HG03565 (cell line): ENCODE results near the gene SRRM2.

Experiments
- ATAC-seq: cut with Tn5 transposase; IDR thresholded peaks from one replicate; pipeline ENCODE4 v1.9.1; 2021; ENCODE audit warnings: mild to moderate bottlenecking, moderate library complexity; ENCODE audit not compliant: unreplicated experiment

Gene SRRM2

DNA sequence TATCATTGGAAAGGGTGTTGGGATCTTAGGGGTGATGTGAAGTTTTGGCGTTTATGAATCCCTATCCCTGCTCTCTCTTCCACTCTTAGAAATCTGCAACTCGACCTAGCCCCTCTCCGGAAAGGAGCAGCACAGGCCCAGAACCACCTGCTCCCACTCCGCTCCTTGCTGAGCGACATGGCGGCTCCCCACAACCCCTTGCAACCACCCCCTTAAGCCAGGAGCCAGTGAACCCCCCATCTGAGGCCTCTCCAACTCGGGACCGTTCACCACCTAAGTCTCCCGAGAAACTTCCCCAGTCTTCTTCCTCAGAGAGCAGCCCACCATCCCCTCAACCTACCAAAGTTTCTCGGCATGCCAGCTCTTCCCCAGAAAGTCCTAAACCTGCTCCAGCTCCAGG, 9.0 kb downstream of the SRRM2 start:
- ATAC-seq: no peak

DNA sequence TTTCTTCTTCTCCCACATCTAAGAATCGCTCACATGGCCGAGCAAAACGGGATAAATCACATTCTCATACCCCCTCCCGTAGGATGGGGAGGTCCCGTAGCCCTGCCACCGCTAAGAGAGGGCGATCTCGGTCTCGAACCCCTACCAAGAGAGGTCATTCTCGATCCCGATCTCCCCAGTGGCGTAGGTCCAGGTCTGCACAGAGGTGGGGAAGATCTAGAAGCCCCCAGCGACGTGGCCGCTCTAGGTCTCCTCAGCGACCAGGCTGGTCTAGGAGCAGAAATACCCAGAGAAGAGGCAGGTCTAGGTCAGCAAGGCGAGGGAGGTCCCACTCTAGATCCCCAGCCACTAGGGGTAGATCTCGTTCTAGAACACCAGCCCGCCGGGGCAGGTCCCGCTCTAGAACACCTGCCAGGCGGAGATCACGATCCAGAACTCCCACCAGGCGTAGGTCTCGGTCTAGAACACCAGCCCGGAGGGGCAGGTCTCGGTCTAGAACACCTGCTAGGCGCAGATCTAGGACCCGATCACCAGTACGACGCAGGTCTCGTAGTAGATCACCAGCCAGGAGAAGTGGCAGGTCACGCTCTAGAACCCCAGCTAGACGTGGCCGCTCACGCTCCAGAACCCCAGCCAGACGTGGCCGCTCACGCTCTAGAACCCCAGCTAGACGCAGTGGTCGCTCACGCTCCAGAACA, 9.6 kb downstream of the SRRM2 start:
- no peak for ATAC-seq

DNA sequence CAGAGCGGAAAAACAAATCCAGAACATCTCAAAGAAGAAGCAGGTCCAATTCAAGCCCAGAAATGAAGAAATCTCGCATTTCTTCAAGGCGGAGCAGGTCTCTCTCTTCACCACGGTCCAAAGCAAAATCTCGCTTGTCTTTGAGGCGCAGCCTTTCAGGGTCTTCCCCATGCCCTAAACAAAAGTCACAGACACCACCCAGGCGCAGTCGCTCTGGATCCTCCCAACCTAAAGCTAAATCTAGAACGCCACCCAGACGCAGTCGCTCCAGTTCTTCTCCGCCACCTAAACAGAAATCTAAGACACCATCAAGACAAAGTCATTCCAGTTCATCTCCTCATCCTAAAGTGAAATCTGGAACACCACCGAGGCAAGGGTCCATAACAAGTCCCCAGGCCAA, 10.3 kb downstream of the SRRM2 start:
- no peak for ATAC-seq

DNA sequence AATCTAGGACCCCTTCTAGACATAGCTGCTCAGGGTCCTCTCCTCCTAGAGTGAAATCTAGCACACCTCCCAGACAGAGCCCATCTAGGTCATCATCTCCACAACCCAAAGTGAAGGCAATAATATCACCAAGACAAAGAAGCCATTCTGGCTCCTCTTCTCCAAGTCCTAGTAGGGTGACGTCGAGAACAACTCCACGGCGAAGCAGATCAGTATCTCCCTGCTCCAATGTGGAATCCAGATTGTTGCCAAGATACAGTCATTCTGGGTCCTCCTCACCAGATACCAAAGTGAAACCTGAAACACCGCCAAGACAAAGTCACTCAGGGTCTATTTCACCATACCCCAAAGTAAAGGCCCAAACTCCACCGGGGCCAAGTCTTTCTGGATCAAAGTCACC, 10.7 kb downstream of the SRRM2 start:
- ATAC-seq: no peak

DNA sequence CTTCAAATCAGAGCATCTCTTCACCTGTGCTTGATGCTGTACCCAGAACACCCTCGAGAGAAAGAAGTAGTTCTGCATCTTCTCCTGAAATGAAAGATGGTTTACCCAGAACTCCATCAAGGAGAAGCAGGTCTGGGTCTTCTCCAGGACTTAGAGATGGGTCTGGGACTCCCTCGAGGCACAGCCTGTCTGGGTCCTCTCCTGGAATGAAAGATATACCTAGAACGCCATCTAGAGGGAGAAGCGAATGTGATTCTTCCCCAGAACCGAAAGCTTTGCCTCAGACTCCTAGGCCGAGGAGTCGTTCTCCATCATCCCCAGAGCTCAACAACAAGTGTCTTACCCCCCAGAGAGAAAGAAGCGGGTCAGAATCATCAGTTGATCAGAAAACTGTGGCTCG, 12.3 kb downstream of the SRRM2 start:
- ATAC-seq: no peak

DNA sequence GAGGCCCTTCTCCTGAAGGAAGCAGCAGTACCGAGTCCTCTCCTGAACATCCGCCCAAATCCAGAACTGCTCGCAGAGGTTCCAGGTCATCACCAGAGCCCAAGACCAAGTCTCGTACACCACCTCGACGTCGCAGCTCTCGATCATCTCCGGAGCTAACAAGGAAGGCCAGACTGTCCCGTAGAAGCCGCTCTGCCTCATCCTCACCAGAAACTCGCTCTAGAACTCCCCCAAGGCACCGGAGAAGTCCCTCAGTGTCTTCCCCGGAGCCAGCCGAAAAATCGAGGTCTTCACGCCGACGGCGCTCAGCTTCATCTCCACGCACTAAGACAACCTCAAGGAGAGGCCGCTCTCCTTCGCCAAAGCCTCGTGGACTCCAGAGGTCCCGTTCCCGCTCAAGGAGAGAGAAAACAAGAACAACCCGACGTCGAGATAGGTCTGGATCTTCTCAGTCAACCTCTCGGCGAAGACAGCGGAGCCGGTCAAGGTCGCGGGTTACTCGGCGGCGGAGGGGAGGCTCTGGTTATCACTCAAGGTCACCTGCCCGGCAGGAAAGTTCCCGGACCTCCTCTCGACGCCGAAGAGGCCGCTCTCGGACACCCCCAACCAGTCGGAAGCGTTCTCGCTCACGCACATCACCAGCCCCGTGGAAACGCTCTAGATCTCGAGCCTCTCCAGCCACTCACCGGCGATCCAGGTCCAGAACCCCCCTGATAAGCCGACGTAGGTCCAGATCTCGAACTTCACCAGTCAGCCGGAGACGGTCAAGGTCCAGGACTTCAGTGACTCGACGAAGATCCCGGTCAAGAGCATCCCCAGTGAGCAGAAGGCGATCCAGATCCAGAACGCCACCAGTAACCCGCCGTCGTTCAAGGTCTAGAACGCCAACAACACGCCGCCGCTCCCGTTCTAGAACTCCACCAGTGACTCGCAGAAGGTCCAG, 13.3 kb downstream of the SRRM2 start:
- ATAC-seq: no peak

DNA sequence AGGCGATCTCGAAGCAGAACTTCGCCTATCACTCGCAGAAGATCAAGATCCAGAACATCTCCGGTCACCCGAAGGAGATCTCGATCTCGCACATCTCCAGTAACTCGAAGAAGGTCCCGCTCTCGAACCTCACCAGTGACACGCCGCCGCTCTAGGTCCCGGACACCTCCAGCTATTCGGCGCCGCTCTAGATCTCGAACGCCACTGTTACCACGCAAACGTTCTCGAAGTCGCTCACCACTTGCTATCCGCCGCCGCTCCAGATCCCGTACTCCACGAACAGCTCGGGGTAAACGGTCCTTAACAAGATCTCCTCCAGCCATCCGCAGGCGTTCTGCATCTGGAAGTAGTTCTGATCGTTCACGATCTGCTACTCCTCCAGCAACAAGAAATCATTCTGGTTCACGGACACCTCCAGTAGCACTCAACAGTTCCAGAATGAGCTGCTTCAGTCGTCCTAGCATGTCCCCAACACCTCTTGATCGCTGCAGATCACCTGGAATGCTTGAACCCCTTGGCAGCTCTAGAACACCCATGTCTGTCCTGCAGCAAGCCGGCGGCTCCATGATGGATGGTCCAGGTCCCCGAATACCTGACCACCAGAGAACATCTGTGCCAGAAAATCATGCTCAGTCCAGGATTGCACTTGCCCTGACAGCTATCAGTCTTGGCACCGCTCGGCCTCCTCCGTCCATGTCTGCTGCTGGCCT, 14.1 kb downstream of the SRRM2 start:
- no peak for ATAC-seq

DNA sequence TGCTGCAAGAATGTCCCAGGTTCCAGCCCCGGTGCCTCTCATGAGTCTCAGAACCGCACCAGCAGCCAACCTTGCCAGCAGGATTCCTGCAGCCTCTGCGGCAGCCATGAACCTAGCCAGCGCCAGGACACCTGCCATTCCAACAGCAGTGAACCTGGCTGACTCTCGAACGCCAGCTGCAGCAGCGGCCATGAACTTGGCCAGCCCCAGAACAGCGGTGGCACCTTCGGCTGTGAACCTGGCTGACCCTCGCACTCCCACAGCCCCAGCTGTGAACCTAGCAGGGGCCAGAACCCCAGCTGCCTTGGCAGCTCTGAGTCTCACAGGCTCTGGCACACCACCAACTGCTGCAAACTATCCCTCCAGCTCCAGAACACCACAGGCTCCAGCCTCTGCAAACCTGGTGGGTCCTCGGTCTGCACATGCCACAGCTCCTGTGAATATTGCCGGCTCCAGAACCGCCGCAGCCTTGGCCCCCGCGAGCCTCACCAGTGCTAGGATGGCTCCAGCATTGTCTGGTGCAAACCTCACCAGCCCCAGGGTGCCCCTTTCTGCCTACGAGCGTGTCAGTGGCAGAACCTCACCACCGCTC, 14.8 kb downstream of the SRRM2 start:
- ATAC-seq: no peak

DNA sequence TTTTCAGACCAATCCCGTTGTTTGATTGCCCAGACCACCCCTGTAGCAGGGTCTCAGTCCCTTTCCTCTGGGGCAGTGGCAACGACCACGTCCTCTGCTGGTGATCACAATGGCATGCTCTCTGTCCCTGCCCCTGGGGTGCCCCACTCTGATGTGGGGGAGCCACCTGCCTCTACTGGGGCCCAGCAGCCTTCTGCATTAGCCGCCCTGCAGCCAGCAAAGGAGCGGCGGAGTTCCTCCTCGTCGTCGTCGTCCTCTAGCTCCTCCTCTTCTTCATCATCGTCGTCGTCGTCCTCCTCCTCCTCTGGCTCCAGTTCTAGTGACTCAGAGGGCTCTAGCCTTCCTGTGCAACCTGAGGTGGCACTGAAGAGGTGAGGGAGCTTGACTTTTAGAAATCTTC, 15.5 kb downstream of the SRRM2 start:
- ATAC-seq: no peak

DNA sequence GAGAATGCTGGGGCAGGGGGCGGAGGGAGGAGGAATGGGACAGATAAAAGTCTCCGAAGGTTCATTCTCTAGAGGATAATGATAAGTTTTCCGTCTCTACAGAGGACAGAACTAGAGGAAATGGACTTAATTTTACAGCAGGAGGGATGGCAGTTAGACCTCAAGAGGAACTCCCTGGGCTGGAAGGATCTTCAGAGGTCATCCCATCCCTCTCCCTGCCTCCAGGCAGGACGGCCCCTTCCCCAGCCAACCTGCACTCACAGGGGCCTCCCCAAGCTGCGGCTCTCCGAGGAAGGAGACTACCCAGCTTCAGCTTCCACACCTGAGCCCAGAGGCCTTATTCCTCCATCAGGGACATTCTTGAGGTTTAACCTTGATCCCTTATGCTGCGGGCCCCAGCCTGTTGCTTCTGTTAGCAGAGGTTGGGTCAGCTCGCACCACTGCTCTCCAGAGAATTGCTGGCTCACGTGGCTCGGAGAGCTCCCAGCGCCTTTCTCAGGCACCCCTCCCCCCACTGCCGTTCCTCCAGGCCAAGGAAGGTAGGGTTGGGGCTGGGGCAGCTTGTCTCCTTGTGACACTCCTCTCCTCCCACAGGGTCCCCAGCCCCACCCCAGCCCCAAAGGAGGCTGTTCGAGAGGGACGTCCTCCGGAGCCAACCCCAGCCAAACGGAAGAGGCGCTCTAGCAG, 16.1 kb downstream of the SRRM2 start:
- ATAC-seq: no peak

DNA sequence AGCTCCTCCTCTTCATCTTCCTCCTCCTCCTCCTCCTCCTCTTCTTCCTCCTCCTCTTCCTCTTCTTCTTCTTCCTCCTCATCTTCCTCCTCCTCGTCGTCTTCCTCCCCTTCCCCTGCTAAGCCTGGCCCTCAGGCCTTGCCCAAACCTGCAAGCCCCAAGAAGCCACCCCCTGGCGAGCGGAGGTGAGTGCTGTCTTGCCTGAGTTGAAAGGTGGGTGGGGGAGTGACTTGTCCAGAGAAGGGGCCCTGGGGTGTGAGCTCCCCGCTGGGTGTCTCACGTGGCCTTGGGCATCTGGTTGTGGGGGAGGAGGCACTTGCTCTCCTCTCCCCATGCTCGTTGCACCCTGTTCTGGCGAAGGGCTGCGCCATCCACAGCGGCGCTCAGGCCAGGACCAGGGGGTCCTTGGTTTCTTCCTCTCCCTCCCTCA, 16.7 kb downstream of the SRRM2 start:
- no peak for ATAC-seq

DNA sequence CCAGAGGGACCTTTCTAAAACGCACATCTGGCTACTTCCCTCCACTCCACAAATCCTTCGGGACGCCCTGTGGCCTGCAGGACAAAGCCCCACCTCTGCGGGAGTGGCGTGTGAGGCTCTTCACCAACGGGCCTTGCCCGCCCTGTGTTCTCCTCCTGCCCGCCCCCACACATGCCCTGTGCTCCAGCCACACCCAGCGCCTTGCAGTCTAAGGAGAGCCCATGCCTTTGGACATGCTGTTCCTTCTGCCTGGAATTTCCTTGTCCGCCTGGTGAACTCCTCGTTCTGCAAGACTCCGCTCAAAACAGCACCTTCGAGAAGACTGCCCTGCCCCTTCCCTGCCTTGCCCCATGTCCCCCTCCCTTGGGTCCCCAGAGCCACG, 17.2 kb downstream of the SRRM2 start:
- no peak for ATAC-seq

DNA sequence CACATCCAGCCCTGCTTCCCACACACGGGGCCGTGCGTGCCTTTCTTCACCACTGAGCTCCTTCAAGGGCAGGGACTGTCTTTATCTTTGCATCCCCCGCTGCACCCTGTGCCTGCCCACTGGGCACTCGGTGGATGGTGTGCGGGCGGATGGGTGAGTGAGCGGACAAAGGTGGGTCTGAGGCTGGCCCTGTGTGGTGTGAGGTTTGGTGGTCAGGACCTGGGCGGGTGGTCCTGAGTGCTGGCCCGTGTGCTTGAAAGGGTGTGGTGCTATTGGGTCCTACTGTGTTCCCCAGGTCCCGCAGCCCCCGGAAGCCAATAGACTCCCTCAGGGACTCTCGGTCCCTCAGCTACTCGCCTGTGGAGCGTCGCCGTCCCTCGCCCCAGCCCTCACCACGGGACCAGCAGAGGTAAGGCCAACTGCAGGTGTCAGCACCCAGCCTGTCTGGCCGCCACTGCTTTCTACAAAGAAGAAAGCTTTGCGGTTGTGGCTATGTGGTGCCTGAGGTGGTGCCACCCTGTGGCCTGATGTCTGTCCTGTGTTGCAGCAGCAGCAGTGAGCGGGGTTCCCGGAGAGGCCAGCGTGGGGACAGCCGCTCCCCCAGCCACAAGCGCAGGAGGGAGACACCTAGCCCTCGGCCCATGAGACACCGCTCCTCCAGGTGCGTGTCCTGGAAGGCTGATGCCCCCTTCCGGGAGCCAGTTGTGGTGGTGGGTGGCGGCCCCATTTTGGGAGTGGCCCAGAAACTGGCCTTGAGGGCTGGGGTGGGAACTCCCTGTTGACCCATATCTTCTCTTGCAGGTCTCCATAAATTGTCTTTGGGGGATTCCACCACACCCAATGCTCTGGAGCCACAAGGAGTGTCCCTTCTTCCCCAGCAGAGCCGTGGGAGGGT, 17.9 kb downstream of the SRRM2 start:
- no peak for ATAC-seq

DNA sequence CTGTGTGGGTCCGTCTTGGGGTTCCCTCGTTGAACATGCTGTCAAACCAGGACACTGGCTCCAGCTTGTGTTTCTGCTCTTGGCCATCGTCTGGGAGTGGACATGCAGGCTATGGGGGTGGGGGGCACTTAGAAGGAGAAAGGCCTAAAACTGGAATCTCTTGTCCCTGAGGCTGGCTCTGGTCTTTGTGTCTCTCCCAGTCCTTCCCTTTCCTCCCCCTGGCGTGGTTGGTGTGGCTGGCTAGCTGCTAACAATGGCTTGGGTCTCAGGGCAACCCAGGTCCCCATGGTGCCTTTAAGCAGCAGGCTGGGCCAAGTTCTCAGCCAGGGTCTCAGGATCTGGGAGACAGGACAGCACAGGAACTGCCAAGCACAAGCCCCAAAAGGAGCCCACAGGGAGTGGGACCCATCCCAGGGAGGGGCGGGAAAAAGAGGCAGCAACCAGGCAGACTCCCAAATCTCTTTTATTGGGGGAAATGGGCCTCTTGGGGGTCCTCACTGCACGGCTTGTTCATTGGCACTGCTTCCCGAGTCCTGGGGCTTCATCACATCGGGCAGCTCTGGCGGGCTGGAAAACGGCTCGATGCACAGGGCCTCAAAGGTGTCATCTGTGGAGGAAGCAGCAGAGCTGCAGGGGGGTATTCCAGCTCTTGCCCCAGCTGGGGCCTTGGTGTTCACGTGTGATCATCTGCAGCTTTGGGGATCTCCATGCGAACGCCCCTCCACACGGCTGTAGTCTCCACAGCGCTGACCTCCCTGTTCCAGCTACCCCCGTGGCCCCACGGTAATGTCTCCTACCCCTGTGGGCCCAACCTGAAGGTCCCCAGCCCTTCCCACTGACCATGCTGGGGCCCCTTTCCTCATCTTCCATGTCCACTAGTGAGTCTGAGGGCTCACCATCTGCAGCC, 19.3 kb downstream of the SRRM2 start:
- ATAC-seq: no peak

DNA sequence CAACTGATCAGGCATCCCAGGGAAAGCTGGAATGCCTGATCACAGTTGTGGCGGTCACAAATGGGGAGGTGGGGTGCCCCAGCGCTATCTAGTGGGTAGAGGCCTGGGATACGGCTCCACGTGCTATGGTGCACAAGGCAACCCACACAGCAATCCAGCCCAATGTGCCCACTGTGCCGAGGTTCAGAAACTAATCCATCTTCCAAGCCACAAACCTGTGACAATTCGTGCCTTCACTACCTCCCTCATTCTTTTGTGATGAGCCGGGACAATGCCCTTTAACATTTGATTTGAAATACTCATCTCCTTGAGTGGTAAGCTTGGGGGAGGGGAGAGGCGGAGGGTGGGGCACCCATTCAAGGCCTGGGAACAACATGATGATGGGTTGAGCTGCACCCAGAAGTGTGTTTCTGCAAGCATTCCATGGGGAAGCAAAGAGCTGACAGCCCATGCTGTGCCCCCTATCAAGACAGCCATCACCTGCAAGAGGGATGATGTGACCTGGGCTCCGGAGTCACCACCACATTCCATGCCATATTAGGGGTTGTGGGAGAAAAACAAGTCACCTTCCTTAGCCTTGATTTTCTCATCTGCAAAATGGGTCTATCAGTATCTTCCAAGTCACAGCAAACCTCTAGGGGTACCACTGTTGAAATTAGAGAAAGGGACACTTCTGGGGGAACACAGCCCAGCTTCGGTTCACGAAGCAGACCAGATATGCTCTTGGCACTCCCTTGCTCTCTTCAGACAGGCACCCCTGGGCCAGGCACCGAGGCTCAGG, 20.9 kb downstream of the SRRM2 start:
- no peak for ATAC-seq

DNA sequence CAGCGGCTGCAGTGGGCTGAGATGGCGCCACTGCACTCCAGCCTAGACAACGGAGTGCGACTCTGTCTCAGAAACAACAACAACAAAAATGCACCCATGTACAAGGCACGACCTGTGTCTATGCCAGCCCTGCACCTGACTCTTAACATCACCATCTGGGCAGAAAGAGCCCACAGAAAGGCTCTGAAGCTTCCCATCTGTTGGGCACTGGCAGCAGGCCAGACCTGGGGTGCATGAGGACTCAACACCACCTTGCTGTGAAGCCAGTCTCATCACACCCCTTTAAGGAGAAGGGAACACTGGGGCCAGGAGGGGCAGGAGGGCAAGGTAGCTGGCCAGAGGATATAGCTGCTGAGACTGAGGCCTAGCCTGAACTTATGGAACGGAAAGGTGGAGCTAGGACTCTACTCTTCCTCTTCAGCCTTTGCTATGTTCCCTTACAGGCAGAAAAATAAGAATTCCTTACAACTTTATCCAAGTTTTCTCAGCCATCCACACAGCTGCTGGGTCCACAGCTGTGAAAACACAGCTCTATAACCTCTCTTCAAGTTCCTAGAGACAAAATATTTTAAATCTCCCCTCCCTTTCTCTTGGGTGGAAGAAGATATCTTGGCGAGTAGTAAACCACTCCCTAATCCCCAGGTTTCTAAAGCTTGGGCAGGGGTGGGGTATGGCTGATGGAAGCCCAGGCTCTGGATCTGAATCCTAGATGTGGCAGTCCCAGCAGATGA, 21.9 kb downstream of the SRRM2 start:
- no peak for ATAC-seq

DNA sequence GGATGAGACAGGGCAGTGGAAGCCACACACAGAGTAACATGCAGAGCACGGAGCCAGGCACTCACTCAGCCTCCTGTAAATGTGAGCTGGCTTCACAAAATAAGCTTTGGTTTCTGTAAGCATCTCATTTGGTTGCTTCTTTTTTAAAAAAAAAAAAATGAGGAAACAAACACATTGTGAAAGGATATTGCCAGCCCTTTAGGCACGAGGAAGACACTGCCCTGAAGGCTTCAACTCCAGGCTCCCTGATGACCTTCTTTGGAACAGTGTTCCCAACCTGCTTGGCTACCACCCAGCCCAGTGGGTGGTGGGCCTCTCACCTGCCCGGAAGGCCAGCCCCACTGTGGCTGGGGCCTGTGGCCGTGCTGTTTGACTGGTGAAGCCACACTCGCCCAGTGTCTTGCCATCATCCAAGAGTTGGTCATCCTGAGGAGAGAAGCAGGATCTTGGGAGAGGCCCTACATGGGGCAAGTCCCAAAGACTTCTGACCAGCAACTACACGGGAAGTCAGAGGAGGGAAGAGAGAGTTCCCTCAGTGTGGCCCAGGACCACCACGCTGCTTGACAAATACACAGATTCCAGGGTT, 22.8 kb downstream of the SRRM2 start:
- ATAC-seq: no peak
